ENCODE measurements around the gene SHISA5. TPM values are rescaled to one million over a fixed set of nuclear protein-coding genes. Genes with fewer than 3 reads are reported as not detected.

The SHISA5 gene
- total RNA-seq, 1 experiment from 2014 or later: 104 TPM

DNA sequence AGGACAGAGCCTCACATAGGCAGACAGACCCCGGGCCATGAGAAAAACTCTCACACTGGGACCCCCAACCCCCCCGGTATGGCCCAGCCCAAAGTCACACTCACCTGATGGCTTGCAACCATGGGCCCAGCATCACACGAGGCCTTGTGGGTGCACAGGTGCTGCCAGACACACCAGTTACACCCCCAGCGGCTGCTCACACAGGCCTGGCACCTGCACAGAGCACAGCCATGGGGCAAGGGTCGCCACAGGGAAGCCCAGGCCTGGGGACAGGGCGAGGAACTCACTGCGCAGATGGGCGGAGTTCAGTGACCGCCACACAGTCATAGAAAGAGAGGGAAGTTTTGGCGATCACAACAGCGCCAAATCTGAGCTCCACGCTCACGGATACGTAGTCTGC is 83.4 kb downstream of the SHISA5 start (continued):
- TF ChIP-seq ELF1 (IDR thresholded peaks at IDR 0.05; ENCODE audit: borderline replicate concordance, low read depth) (no peak), YY1 (IDR thresholded peaks at IDR 0.05; ENCODE audit: extremely low read depth, insufficient replicate concordance, low read depth, low read length) (no peak), JUND (IDR thresholded peaks at IDR 0.05) (no peak), TCF7L2 (IDR thresholded peaks at IDR 0.05; ENCODE audit: borderline replicate concordance, extremely low read depth, insufficient read depth, insufficient read length) (no peak), CBX3 (IDR thresholded peaks at IDR 0.05; ENCODE audit: low read depth) (no peak)

DNA sequence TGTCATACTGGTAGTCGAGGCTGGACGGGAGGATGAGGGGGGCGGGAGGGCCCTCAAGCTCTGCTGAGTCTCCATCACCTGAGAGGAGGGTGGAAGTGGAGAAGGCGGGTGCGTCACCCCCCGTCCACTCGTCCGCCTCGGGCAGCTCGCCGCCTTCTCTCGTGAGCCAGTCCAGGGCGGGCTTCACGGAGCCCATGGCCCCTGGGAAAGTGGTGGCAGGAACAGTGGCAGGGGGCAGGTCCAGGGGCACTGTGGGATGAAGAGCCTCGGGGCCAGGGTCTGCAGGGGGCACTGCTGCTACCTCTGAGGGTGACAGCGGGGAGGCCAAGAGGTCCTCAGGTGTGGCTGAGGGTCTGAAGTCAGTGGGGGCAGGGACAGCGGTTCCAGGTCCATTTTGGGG is 84.4 kb downstream of the SHISA5 start:
- Histone ChIP-seq H3K4me3 (replicated peaks in 1 of 2; ENCODE audit: low read depth in 1 of 2, low read length in 2 of 2) (no peak overlapping the region), H3K9me3 (ENCODE audit: control insufficient read depth in 1 of 2, insufficient read depth in 1 of 2, low read depth in 1 of 2, low read length in 2 of 2) (no peaks in the 10 kb centered on the region), H3K4me1 (ENCODE audit: control insufficient read depth in 1 of 2, insufficient read depth in 2 of 2, low read length in 2 of 2) (no peaks in the 10 kb centered on the region), H3K36me3 (ENCODE audit: control insufficient read depth in 1 of 2, insufficient read depth in 2 of 2, low read length in 2 of 2) (no peaks in the 10 kb centered on the region; a peak in 1 of 4 replicates), H3K9me2 (ENCODE audit: insufficient read depth) (no peaks in the 10 kb centered on the region), H3K27ac (ENCODE audit: low read depth, low read length) (no peak overlapping the region), H3K27me3 (ENCODE audit: insufficient read depth, low read length) (no peaks in the 10 kb centered on the region), H3K9ac (ENCODE audit: low read length) (no peak overlapping the region), H3K4me2 (ENCODE audit: low read length) (no peak overlapping the region), H3K79me2 (ENCODE audit: insufficient read depth, low read length) (no peaks in the 10 kb centered on the region), H4K20me1 (ENCODE audit: insufficient read depth) (no peaks in the 10 kb centered on the region), H2AFZ (ENCODE audit: low read depth, low read length, poor library complexity, severe bottlenecking) (no peak overlapping the region)
- ATAC-seq (no peak), DNase-seq (ENCODE audit: low read depth, low spot score) (no peak)
- no TSS peak for BruUV-seq (replicated peaks)
- intact Hi-C loops (cut with micrococcal nuclease): no loop called here
- TF ChIP-seq RAD21 (IDR thresholded peaks at IDR 0.05; ENCODE audit: low read depth) (no peak), ZNF274 (IDR thresholded peaks at IDR 0.05; ENCODE audit: low read depth, low read length) (no peak), POLR2AphosphoS5 (IDR thresholded peaks at IDR 0.05; ENCODE audit: low read depth, low read length) (no peak), CBX3 (IDR thresholded peaks at IDR 0.05; ENCODE audit: low read depth) (no peak)
- TF ChIP-seq, protein P1, sequence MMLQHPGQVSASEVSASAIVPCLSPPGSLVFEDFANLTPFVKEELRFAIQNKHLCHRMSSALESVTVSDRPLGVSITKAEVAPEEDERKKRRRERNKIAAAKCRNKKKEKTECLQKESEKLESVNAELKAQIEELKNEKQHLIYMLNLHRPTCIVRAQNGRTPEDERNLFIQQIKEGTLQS (IDR thresholded peaks at IDR 0.05): no peak
- TF ChIP-seq, protein P2, sequence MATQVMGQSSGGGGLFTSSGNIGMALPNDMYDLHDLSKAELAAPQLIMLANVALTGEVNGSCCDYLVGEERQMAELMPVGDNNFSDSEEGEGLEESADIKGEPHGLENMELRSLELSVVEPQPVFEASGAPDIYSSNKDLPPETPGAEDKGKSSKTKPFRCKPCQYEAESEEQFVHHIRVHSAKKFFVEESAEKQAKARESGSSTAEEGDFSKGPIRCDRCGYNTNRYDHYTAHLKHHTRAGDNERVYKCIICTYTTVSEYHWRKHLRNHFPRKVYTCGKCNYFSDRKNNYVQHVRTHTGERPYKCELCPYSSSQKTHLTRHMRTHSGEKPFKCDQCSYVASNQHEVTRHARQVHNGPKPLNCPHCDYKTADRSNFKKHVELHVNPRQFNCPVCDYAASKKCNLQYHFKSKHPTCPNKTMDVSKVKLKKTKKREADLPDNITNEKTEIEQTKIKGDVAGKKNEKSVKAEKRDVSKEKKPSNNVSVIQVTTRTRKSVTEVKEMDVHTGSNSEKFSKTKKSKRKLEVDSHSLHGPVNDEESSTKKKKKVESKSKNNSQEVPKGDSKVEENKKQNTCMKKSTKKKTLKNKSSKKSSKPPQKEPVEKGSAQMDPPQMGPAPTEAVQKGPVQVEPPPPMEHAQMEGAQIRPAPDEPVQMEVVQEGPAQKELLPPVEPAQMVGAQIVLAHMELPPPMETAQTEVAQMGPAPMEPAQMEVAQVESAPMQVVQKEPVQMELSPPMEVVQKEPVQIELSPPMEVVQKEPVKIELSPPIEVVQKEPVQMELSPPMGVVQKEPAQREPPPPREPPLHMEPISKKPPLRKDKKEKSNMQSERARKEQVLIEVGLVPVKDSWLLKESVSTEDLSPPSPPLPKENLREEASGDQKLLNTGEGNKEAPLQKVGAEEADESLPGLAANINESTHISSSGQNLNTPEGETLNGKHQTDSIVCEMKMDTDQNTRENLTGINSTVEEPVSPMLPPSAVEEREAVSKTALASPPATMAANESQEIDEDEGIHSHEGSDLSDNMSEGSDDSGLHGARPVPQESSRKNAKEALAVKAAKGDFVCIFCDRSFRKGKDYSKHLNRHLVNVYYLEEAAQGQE (IDR thresholded peaks at IDR 0.05; ENCODE audit: low read depth): no peak
- TF ChIP-seq, protein P3, sequence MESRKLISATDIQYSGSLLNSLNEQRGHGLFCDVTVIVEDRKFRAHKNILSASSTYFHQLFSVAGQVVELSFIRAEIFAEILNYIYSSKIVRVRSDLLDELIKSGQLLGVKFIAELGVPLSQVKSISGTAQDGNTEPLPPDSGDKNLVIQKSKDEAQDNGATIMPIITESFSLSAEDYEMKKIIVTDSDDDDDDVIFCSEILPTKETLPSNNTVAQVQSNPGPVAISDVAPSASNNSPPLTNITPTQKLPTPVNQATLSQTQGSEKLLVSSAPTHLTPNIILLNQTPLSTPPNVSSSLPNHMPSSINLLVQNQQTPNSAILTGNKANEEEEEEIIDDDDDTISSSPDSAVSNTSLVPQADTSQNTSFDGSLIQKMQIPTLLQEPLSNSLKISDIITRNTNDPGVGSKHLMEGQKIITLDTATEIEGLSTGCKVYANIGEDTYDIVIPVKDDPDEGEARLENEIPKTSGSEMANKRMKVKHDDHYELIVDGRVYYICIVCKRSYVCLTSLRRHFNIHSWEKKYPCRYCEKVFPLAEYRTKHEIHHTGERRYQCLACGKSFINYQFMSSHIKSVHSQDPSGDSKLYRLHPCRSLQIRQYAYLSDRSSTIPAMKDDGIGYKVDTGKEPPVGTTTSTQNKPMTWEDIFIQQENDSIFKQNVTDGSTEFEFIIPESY (IDR thresholded peaks at IDR 0.05; ENCODE audit: extremely low read depth, insufficient replicate concordance, low read length): no peak
- TF ChIP-seq, protein P4, sequence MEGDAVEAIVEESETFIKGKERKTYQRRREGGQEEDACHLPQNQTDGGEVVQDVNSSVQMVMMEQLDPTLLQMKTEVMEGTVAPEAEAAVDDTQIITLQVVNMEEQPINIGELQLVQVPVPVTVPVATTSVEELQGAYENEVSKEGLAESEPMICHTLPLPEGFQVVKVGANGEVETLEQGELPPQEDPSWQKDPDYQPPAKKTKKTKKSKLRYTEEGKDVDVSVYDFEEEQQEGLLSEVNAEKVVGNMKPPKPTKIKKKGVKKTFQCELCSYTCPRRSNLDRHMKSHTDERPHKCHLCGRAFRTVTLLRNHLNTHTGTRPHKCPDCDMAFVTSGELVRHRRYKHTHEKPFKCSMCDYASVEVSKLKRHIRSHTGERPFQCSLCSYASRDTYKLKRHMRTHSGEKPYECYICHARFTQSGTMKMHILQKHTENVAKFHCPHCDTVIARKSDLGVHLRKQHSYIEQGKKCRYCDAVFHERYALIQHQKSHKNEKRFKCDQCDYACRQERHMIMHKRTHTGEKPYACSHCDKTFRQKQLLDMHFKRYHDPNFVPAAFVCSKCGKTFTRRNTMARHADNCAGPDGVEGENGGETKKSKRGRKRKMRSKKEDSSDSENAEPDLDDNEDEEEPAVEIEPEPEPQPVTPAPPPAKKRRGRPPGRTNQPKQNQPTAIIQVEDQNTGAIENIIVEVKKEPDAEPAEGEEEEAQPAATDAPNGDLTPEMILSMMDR (IDR thresholded peaks at IDR 0.05 in 2 of 3, conservative IDR thresholded peaks at IDR 0.05 in 1 of 3; ENCODE audit: borderline replicate concordance in 1 of 3, insufficient read depth in 1 of 3, low read depth in 2 of 3, low read length in 2 of 3): no peak
- CTCF ChIA-PET: interaction anchor here (0.7 kb wide), 1 partner anchor 17 kb away, joined by 3 read pairs; no protein-coding TSS in a partner anchor
- RAD21 ChIA-PET (ENCODE audit: low non-redundant PET in 1 of 2, low total read pairs in 2 of 2, uncharacterized antibody in 2 of 2, unreplicated experiment in 2 of 2): no interaction called here
- POLR2A ChIA-PET: no interaction called here
